Fibroblast of villous mesenchyme (primary cell): Measurements from ENCODE around the gene SLC25A1. TPM values are rescaled to one million over a fixed set of nuclear protein-coding genes. Genes with fewer than 3 reads are reported as not detected.

Source experiments
- DNase-seq: peaks from one replicate; pipeline ENCODE4 v3.0.0-alpha.2; 2010; ENCODE audit warnings: low read depth
- H3K4me3 ChIP-seq: 2 replicates; pipeline ENCODE4 v1.5.1; 2011; ENCODE audit warnings: low read depth, mild to moderate bottlenecking, low read length
- CTCF ChIP-seq: IDR thresholded peaks from 2 replicates; pipeline ENCODE4 v1.5.1; 2012; ENCODE audit warnings: low read depth, mild to moderate bottlenecking, low read length; ENCODE audit not compliant: insufficient read depth
- total RNA-seq: library from RNA; depleted of rRNA; stranded (reverse); fragments of >200 nt; gene quantifications from 2 replicates; pipeline ENCODE4 v1.2.3, GENCODE V29; 2012

SLC25A1 gene
- total RNA-seq, 1 donor, result 115 TPM

GRCh38 chr22:19213442-19214077 is 35.0 kb upstream of the SLC25A1 start:
- DNase-seq, result no peak
- H3K4me3 ChIP-seq, result no peak overlapping the region
- no peak for TF ChIP-seq CTCF

DNA sequence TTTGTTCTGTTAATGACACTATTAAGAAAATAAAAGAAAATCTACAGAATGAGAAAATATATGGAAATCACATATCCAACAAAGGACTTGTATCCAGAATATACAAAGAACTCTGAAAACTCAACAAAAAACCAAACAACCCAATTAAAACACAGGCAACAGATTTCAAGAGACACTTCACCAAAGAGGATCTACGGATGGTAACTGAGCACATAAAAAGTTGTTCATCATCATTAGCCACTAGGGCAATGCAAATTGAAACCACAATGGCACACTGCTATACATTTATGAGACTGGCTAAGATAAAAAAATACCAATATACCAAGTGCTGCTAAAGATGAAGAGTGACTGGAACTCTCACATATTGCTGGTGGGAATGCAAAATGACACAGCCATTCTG is 34.5 kb upstream of the SLC25A1 start:
- TF ChIP-seq CTCF, result no peak
- DNase-seq, result no peak

GRCh38 chr22:19212302-19212870 is 33.9 kb upstream of the SLC25A1 start:
- no peak for TF ChIP-seq CTCF
- no peak overlapping the region for H3K4me3 ChIP-seq
- no peak for DNase-seq

More for the DNA sequence above, 34.5 kb upstream of the SLC25A1 start:
- no peak overlapping the region for H3K4me3 ChIP-seq

DNA sequence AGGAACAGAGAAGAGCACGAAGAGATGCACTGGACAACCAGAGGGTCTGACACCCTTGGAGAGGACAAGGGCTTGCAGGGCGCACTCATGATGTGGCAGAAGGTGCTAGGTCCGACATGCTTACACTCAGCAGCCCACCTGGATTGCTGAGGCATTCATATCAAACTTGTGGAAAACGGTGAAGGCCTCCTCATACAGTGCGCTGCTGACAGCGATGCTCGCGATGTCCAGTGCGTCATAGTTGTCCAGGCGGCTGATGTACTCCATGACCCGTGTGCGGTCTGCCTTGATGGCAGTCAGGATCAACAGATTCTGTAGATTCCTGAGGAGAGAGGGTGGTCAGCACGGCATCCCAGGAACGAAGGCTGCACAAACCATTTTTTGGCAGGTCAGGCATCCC is 31.7 kb upstream of the SLC25A1 start:
- no peak overlapping the region for H3K4me3 ChIP-seq
- no peak for TF ChIP-seq CTCF
- DNase-seq, result no peak

DNA sequence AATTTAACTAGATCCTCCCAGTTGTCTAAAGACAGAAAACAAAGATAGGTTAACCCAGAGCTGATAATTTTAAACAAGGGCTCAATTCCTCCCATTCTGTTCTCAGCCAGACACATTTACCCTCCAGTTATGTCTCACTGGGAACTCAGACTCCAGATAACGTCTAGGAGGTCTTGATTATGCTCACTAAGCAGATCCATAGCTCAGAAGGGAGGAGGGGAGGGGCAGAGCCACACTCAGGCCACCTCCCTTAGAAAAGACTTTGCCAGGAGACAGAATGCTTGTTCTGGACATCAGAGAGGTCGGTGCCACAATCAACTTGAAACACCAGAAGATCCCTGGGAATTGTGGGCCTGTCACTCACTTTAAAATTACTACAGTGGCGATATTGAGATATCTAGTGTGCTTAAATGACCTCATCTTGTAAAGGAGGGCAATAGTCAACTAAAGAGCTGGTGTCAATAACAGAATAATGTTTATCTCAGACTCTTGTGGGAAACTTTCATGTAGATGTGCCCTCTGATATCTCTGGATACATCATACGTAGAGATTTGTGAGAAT is 29.8 kb upstream of the SLC25A1 start:
- H3K4me3 ChIP-seq, result no peak overlapping the region
- no peak for DNase-seq
- TF ChIP-seq CTCF, result no peak

- no peak overlapping the region for H3K4me3 ChIP-seq
- no peak for TF ChIP-seq CTCF
- no peak for DNase-seq
Measured at GRCh38 chr22:19207884-19208283, 29.3 kb upstream of the SLC25A1 start.

DNA sequence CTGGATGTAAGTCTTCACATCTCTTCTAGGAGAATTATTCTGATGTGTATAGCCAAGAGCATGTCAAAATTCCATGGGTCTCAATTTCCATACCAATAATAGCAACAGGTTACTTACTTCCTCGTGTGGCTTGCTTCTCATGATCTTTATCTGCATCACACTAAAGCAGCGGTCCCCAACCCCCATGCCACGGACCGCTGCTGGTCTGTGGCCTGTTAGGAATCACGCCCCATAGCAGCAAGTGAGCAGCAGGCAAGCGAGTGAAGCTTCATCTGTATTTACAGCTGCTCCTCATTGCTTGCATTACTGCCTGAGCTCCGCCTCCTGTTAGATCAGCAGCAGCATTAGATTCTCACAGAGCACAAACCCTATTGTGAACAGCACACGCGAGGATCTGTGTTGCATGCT is 28.9 kb upstream of the SLC25A1 start:
- TF ChIP-seq CTCF, result no peak
- no peak overlapping the region for H3K4me3 ChIP-seq
- no peak for DNase-seq
